SK-N-SH (cell line): ENCODE measurements around the gene STAMBP. TPM values are rescaled to one million over a fixed set of nuclear protein-coding genes. Genes with fewer than 3 reads are reported as not detected.
"Not testable (repeated sequence)": the region's sequence is repeated elsewhere in the genome, so short reads cannot be mapped to it uniquely, and the experiment has no call there.

Experiments
- CTCF ChIA-PET: fragments of 300-600, 350-600 bp; formaldehyde crosslinking; extraction: SDS; loops from one replicate; lab custom pipeline; 2021; lab: Yijun Ruan, JAX
- POLR2A ChIA-PET: fragments of 350-600 bp; sonication (Branson Sonifier 250); formaldehyde crosslinking; extraction: SDS; loops from one replicate; lab custom pipeline; 2020; ENCODE audit warnings: antibody characterized with exemption, inconsistent platforms; lab: Yijun Ruan, JAX
- DNase-seq: peaks from one replicate; pipeline ENCODE4 v3.0.0; 2012
- H2AFZ ChIP-seq: fragments of 200-600 bp; sonication (generic); 2 replicates; pipeline ENCODE4 v1.8.1; 2016; ENCODE audit warnings: antibody characterized with exemption, mild to moderate bottlenecking, low read depth
- H3F3A ChIP-seq: fragments of 200-600 bp; sonication (generic); replicated peaks from 2 replicates; pipeline ENCODE3; 2016; ENCODE audit warnings: antibody characterized with exemption, mild to moderate bottlenecking; ENCODE audit not compliant: insufficient read depth
- H3K27ac ChIP-seq, 2 experiments: fragments of 200-500 bp in 1 of 2; fragments of 200-600 bp in 1 of 2; sonication (Bioruptor generic) in 1 of 2; sonication (generic), shearing (Covaris generic) in 1 of 2; 2 replicates each; pipeline versions ENCODE4 v1.5.1 to v1.6.1; 2014 to 2016; ENCODE audit warnings: low read depth in 2 of 2, inconsistent platforms in 1 of 2, low read length in 1 of 2, mild to moderate bottlenecking in 1 of 2, mixed read lengths in 1 of 2
- H3K27me3 ChIP-seq: fragments of 200-600 bp; sonication (generic), shearing (Covaris generic); 2 replicates; pipeline ENCODE4 v1.6.1; 2016; ENCODE audit warnings: mixed run types; ENCODE audit not compliant: insufficient read depth
- H3K36me3 ChIP-seq, 2 experiments: fragments of 200-500 bp in 1 of 2; fragments of 200-600 bp in 1 of 2; sonication (Bioruptor generic) in 1 of 2; sonication (generic) in 1 of 2; replicated peaks in 1 of 2; 2 replicates each; pipeline versions ENCODE3 to v1.5.1; 2014 to 2016; ENCODE audit warnings: low read length in 1 of 2, mild to moderate bottlenecking in 1 of 2; ENCODE audit not compliant: insufficient read depth in 2 of 2, control insufficient read depth in 1 of 2
- H3K4me1 ChIP-seq, 2 experiments: fragments of 200-500 bp in 1 of 2; fragments of 200-600 bp in 1 of 2; sonication (Bioruptor generic) in 1 of 2; sonication (generic), shearing (Covaris generic) in 1 of 2; 2 replicates each; pipeline versions ENCODE4 v1.5.1 to v1.6.1; 2014 to 2016; ENCODE audit warnings: low read depth in 1 of 2, low read length in 1 of 2, mixed run types in 1 of 2; ENCODE audit not compliant: insufficient read depth in 2 of 2, control insufficient read depth in 1 of 2
- H3K4me2 ChIP-seq: fragments of 200-600 bp; sonication (generic), shearing (Covaris generic); 2 replicates; pipeline ENCODE4 v1.6.1; 2017; ENCODE audit warnings: mixed run types
- H3K4me3 ChIP-seq, 2 experiments: fragments of 200-500 bp in 1 of 2; fragments of 200-600 bp in 1 of 2; sonication (Bioruptor generic) in 1 of 2; sonication (generic), shearing (Covaris generic) in 1 of 2; 2 replicates each; pipeline versions ENCODE4 v1.5.1 to v1.8.1; 2014 to 2016; ENCODE audit warnings: low read depth in 2 of 2, inconsistent platforms in 1 of 2, low read length in 1 of 2, mild to moderate bottlenecking in 1 of 2, mixed read lengths in 1 of 2, moderate library complexity in 1 of 2
- H3K79me2 ChIP-seq: fragments of 200-600 bp; sonication (generic); 2 replicates; pipeline ENCODE4 v1.8.1; 2017; ENCODE audit warnings: mild to moderate bottlenecking; ENCODE audit not compliant: insufficient read depth
- H3K9ac ChIP-seq: fragments of 200-600 bp; sonication (generic); 2 replicates; pipeline ENCODE4 v1.6.1; 2017; ENCODE audit warnings: mixed run types
- H3K9me2 ChIP-seq: fragments of 200-600 bp; sonication (generic); 2 replicates; pipeline ENCODE4 v1.6.1; 2017; ENCODE audit warnings: mixed run types
- H3K9me3 ChIP-seq: fragments of 200-600 bp; sonication (generic); 2 replicates; pipeline ENCODE4 v1.6.1; 2017; ENCODE audit warnings: mixed run types, mild to moderate bottlenecking, moderate library complexity
- H4K20me1 ChIP-seq: fragments of 200-600 bp; sonication (generic); 2 replicates; pipeline ENCODE4 v1.6.1; 2017; ENCODE audit warnings: mild to moderate bottlenecking, mixed run types; ENCODE audit not compliant: insufficient read depth
- EZH2phosphoT487 ChIP-seq: fragments of 200-600 bp; sonication (generic); IDR thresholded peaks from 2 replicates; pipeline ENCODE4 v1.6.1; 2017; ENCODE audit warnings: low read depth, mixed run types, mild to moderate bottlenecking, antibody characterized with exemption, moderate library complexity, borderline replicate concordance
- FOXM1 ChIP-seq: IDR thresholded peaks from 2 replicates; pipeline ENCODE4 v1.4.0; 2012; ENCODE audit warnings: low read depth, mild to moderate bottlenecking
- GABPA ChIP-seq: IDR thresholded peaks from 2 replicates; pipeline ENCODE4 v1.4.0; 2012; ENCODE audit warnings: low read depth, mild to moderate bottlenecking
- GATA2 ChIP-seq: sonication (generic); formaldehyde crosslinking; IDR thresholded peaks from 2 replicates; pipeline ENCODE4 v1.5.0; 2020; ENCODE audit warnings: mild to moderate bottlenecking, missing genetic modification reagents
- JUND ChIP-seq: IDR thresholded peaks from 2 replicates; pipeline ENCODE4 v1.4.0; 2012
- MXI1 ChIP-seq: IDR thresholded peaks from 2 replicates; pipeline ENCODE4 v1.6.1; 2012; ENCODE audit warnings: mild to moderate bottlenecking, low read depth, low read length, improper control_type of control experiment
- NRF1 ChIP-seq: IDR thresholded peaks from 2 replicates; pipeline ENCODE4 v1.6.1; 2012; ENCODE audit warnings: low read depth, mild to moderate bottlenecking, low read length
- RCOR1 ChIP-seq: fragments of 150-350 bp; IDR thresholded peaks from 2 replicates; pipeline ENCODE4 v1.6.1; 2017; ENCODE audit warnings: antibody characterized with exemption, low read length
- TAF1 ChIP-seq: IDR thresholded peaks from 2 replicates; pipeline ENCODE4 v1.6.1; 2012; ENCODE audit warnings: low read depth, mild to moderate bottlenecking, low read length, moderate library complexity, borderline replicate concordance
- TEAD4 ChIP-seq: IDR thresholded peaks from 2 replicates; pipeline ENCODE4 v1.4.0; 2012; ENCODE audit warnings: mild to moderate bottlenecking, borderline replicate concordance; ENCODE audit not compliant: insufficient read depth
- USF1 ChIP-seq: IDR thresholded peaks from 2 replicates; pipeline ENCODE4 v1.4.0; 2012; ENCODE audit warnings: low read depth, borderline replicate concordance
- WGBS: methylation state at CpG from one replicate; pipeline ENCODE4 v1.1.6; 2017; ENCODE audit warnings: low lambda C conversion rate; 5-methylcytosine and 5-hydroxymethylcytosine counted together
- polyA plus RNA-seq, 3 experiments: library from polyadenylated mRNA; depleted of rRNA; stranded (reverse); fragments of >200 nt; gene quantifications; 2 replicates each; pipeline ENCODE4 v1.2.3, GENCODE V29; 2012

The STAMBP gene
- polyA plus RNA-seq, 1 of the 3 experiments (the other 2 are of a cell fraction), result 42.2 TPM

GRCh38 chr2:73877071-73877802 is 48.5 kb downstream of the STAMBP start (continued):
- no peak for TF ChIP-seq NRF1
- no peak for TF ChIP-seq EZH2phosphoT487
- no peak for TF ChIP-seq FOXM1

GRCh38 chr2:73877984-73878383 is 49.2 kb downstream of the STAMBP start:
- H3K4me2 ChIP-seq, H3K36me3 ChIP-seq, H2AFZ ChIP-seq, H3F3A ChIP-seq, H3K27me3 ChIP-seq, H4K20me1 ChIP-seq, POLR2A ChIA-PET, H3K4me1 ChIP-seq, H3K79me2 ChIP-seq, H3K4me3 ChIP-seq, DNase-seq, H3K27ac ChIP-seq, H3K9ac ChIP-seq, H3K9me2 ChIP-seq, H3K9me3 ChIP-seq: not testable (repeated sequence)
- WGBS, result 84% methylated on average over 5 of the region's 5 CpGs
- CTCF ChIA-PET, result interaction anchor here (1.0 kb wide), 1 partner anchor 18 kb away, joined by 3 read pairs; no protein-coding TSS in a partner anchor

GRCh38 chr2:73885406-73885805 is 56.6 kb downstream of the STAMBP start:
- Histone ChIP-seq H3K79me2 (no peaks in the 10 kb centered on the region), H4K20me1 (no peaks in the 10 kb centered on the region), H3K36me3 (no peaks in the 10 kb centered on the region), H3K4me2 (no peak overlapping the region), H3K4me1 (no peaks in the 10 kb centered on the region), H2AFZ (no peak overlapping the region), H3K9ac (no peak overlapping the region), H3K9me3 (no peaks in the 10 kb centered on the region), H3K27ac (no peak overlapping the region), H3K27me3 (no peaks in the 10 kb centered on the region; the same call in 1 of the 2 replicates), H3K9me2 (no peaks in the 10 kb centered on the region), H3F3A (no peaks in the 10 kb centered on the region)
- ChIA-PET CTCF (interaction anchor here (0.6 kb wide), 1 partner anchor 61 kb away, joined by 3 read pairs; no protein-coding TSS in a partner anchor), POLR2A (no interaction called here)
- 35% methylated on average over 2 of the region's 2 CpGs for WGBS
- TF ChIP-seq RCOR1, result no peak
- TF ChIP-seq, all 33 proteins: peak for 0
- no peak for DNase-seq
- no peak overlapping the region for H3K4me3 ChIP-seq

GRCh38 chr2:73886357-73886756 is 57.6 kb downstream of the STAMBP start:
- no peaks in the 10 kb centered on the region for H3K79me2 ChIP-seq
- no peak for DNase-seq
- H3K4me1 ChIP-seq, result no peaks in the 10 kb centered on the region
- 41% methylated on average over 4 of the region's 4 CpGs for WGBS
- CTCF ChIA-PET, result no interaction called here
- no peak overlapping the region for H2AFZ ChIP-seq
- H3K4me3 ChIP-seq, result no peak overlapping the region
- POLR2A ChIA-PET, result no interaction called here
- no peaks in the 10 kb centered on the region; the same call in 1 of the 2 replicates for H3K27me3 ChIP-seq
- H3K36me3 ChIP-seq, result no peaks in the 10 kb centered on the region
- no peak overlapping the region for H3K27ac ChIP-seq
- no peaks in the 10 kb centered on the region for H3K9me3 ChIP-seq
- H3K9me2 ChIP-seq, result no peaks in the 10 kb centered on the region
- no peaks in the 10 kb centered on the region for H3F3A ChIP-seq
- H3K4me2 ChIP-seq, result no peak overlapping the region
- no peak overlapping the region for H3K9ac ChIP-seq
- H4K20me1 ChIP-seq, result no peaks in the 10 kb centered on the region
- no peak for TF ChIP-seq TAF1
- TF ChIP-seq TEAD4, result no peak
- no peak for TF ChIP-seq EZH2phosphoT487
- no peak for TF ChIP-seq USF1
- TF ChIP-seq JUND, result no peak
- TF ChIP-seq MXI1, result no peak
- no peak for TF ChIP-seq GATA2 (CRISPR knock-in tag)
- TF ChIP-seq GABPA, result no peak

- H3K9ac ChIP-seq, H3K79me2 ChIP-seq, H3K27me3 ChIP-seq, H3K9me2 ChIP-seq, H4K20me1 ChIP-seq, H3K9me3 ChIP-seq, H3K36me3 ChIP-seq, DNase-seq, H2AFZ ChIP-seq, H3K27ac ChIP-seq, CTCF ChIA-PET, POLR2A ChIA-PET, H3K4me3 ChIP-seq, H3K4me2 ChIP-seq, H3F3A ChIP-seq, H3K4me1 ChIP-seq: not testable (repeated sequence)
- 79% methylated on average over 11 of the region's 11 CpGs for WGBS
Measured at GRCh38 chr2:73887596-73888353, 59.0 kb downstream of the STAMBP start.
